ENCODE data around the gene F2RL2. TPM values are rescaled to one million over a fixed set of nuclear protein-coding genes. Genes with fewer than 3 reads are reported as not detected.

F2RL2 gene
- total and polyA plus RNA-seq, 7 donors, result not detected

DNA sequence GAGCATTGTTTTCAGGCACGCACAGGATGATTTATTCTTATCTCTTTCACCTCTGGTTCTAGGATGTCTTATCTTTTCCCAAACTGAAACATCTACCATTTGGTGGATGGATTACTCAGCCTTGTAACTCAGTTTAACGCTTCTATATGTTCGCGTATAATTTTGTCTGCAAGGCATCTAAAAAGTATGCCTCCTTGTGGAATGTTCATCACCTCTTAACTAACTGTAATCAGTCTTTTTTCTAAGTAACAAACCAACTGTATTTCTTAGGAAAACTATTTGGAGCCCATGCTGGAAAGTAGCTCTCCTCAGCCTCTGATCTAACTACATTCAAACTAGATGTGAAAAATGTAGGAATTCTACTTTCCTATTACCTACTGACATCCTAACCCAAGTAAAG is 11.5 kb upstream of the F2RL2 start:
- no peaks in the 10 kb centered on the region for H3K9me3 ChIP-seq
- H3K27ac ChIP-seq, result no peak overlapping the region
- H3K4me3 ChIP-seq, result no peak overlapping the region
- DNase-seq (no peak), ATAC-seq (no peak)
- no peaks in the 10 kb centered on the region for H3K27me3 ChIP-seq (ENCODE audit: insufficient read depth in 3 of 3, low read length in 2 of 3)
- intact Hi-C loops (cut with DNase I), result no loop called here
- 46 to 98% (median 65%) methylated on average over 4 of the region's 4 CpGs for WGBS, 3 donors
- no peaks in the 10 kb centered on the region for H3K4me1 ChIP-seq
- H3K36me3 ChIP-seq (ENCODE audit: insufficient read depth in 1 of 2, low read depth in 1 of 2), result no peaks in the 10 kb centered on the region
- TF ChIP-seq, protein P1, sequence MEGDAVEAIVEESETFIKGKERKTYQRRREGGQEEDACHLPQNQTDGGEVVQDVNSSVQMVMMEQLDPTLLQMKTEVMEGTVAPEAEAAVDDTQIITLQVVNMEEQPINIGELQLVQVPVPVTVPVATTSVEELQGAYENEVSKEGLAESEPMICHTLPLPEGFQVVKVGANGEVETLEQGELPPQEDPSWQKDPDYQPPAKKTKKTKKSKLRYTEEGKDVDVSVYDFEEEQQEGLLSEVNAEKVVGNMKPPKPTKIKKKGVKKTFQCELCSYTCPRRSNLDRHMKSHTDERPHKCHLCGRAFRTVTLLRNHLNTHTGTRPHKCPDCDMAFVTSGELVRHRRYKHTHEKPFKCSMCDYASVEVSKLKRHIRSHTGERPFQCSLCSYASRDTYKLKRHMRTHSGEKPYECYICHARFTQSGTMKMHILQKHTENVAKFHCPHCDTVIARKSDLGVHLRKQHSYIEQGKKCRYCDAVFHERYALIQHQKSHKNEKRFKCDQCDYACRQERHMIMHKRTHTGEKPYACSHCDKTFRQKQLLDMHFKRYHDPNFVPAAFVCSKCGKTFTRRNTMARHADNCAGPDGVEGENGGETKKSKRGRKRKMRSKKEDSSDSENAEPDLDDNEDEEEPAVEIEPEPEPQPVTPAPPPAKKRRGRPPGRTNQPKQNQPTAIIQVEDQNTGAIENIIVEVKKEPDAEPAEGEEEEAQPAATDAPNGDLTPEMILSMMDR (IDR thresholded peaks at IDR 0.05), result no peak

DNA sequence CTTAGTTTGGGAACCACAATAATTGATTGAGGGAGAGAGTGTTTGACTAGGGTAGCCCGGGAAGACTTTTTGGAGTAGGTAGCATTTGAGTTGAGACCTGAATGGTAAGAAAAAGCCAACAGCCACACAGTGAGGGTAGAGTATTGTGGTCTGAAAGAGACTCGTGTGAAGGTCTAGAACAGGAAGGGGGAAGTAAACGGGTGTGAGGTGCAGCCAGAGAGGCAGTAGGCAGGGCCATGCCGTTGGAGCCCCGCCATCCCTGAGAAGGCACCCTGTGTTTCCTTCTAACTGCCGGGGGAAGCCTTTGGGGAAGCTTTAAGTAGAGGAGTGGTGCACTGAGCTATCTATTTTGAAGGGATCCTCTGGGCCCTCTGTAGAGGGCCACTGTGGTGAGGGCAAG is 3.5 kb upstream of the F2RL2 start:
- H3K27ac ChIP-seq, result no peak overlapping the region
- no peaks in the 10 kb centered on the region for H3K27me3 ChIP-seq (ENCODE audit: insufficient read depth in 3 of 3, low read length in 2 of 3)
- H3K4me1 ChIP-seq, result no peaks in the 10 kb centered on the region
- H3K4me3 ChIP-seq, result no peak overlapping the region
- DNase-seq (no peak), ATAC-seq (no peak)
- H3K9me3 ChIP-seq, result no peaks in the 10 kb centered on the region
- H3K36me3 ChIP-seq (ENCODE audit: insufficient read depth in 1 of 2, low read depth in 1 of 2), result no peaks in the 10 kb centered on the region
- intact Hi-C loops (cut with DNase I), result no loop called here
- TF ChIP-seq, protein P1 (IDR thresholded peaks at IDR 0.05), result no peak
- 79 to 81% (median 80%) methylated on average over 6 of the region's 6 CpGs for WGBS, 3 donors

GRCh38 chr5:76625087-76625815 is 2.0 kb upstream of the F2RL2 start:
- no peak overlapping the region for H3K4me3 ChIP-seq
- no peak for DNase-seq
- intact Hi-C loops (cut with DNase I), result no loop called here
- no peak for ATAC-seq
- TF ChIP-seq, protein P1 (IDR thresholded peaks at IDR 0.05), result no peak
- no peaks in the 10 kb centered on the region for H3K9me3 ChIP-seq
- H3K27ac ChIP-seq, result no peak overlapping the region
- no peaks in the 10 kb centered on the region for H3K27me3 ChIP-seq (ENCODE audit: insufficient read depth in 3 of 3, low read length in 2 of 3)
- H3K36me3 ChIP-seq (ENCODE audit: insufficient read depth in 1 of 2, low read depth in 1 of 2), result no peaks in the 10 kb centered on the region
- WGBS, 3 donors, result 37 to 45% (median 42%) methylated on average over 8 of the region's 8 CpGs
- H3K4me1 ChIP-seq, result no peaks in the 10 kb centered on the region

GRCh38 chr5:76622076-76622475 is 1.1 kb downstream of the F2RL2 start:
- Histone ChIP-seq H3K4me3 (no peak overlapping the region), H3K9me3 (no peaks in the 10 kb centered on the region), H3K27me3 (ENCODE audit: insufficient read depth in 3 of 3, low read length in 2 of 3) (no peaks in the 10 kb centered on the region), H3K36me3 (ENCODE audit: insufficient read depth in 1 of 2, low read depth in 1 of 2) (no peaks in the 10 kb centered on the region), H3K4me1 (no peaks in the 10 kb centered on the region), H3K27ac (no peak overlapping the region)
- TF ChIP-seq, protein P1 (IDR thresholded peaks at IDR 0.05), result no peak
- ATAC-seq (no peak), DNase-seq (no peak)
- intact Hi-C loops (cut with DNase I), result no loop called here
- 77 to 82% (median 80%) methylated on average over 5 of the region's 5 CpGs for WGBS, 3 donors

GRCh38 chr5:76620166-76620565 is 3.0 kb downstream of the F2RL2 start:
- H3K9me3 ChIP-seq, result no peaks in the 10 kb centered on the region
- TF ChIP-seq, protein P1 (IDR thresholded peaks at IDR 0.05), result no peak
- intact Hi-C loops (cut with DNase I), result no loop called here
- WGBS, 3 donors, result 84 to 87% (median 85%) methylated on average over 5 of the region's 5 CpGs
- no peaks in the 10 kb centered on the region for H3K27me3 ChIP-seq (ENCODE audit: insufficient read depth in 3 of 3, low read length in 2 of 3)
- H3K36me3 ChIP-seq (ENCODE audit: insufficient read depth in 1 of 2, low read depth in 1 of 2), result no peaks in the 10 kb centered on the region
- DNase-seq (no peak), ATAC-seq (no peak)
- H3K4me3 ChIP-seq, result no peak overlapping the region
- no peaks in the 10 kb centered on the region for H3K4me1 ChIP-seq
- H3K27ac ChIP-seq, result no peak overlapping the region

Measured in psoas muscle (tissue), 8 donors.